Neural cell (in vitro differentiated cells): ENCODE measurements around the gene PPP1R12C.

ENCODE experiments used
- CTCF ChIP-seq: fragments of 450-650 bp; IDR thresholded peaks from 2 replicates; pipeline ENCODE4 v1.5.1; 2014; ENCODE audit warnings: antibody characterized with exemption, mild to moderate bottlenecking, moderate library complexity; ENCODE audit not compliant: poor library complexity, severe bottlenecking
- MXI1 ChIP-seq: fragments of 450-650 bp; conservative IDR thresholded peaks from 2 replicates; pipeline ENCODE4 v1.6.1; 2014; ENCODE audit warnings: antibody characterized with exemption, mild to moderate bottlenecking; ENCODE audit not compliant: poor library complexity, severe bottlenecking
- POLR2AphosphoS5 ChIP-seq: IDR thresholded peaks from 2 replicates; pipeline ENCODE4 v1.6.1; 2012
- RAD21 ChIP-seq: fragments of 450-650 bp; conservative IDR thresholded peaks from 2 replicates; pipeline ENCODE4 v1.6.1; 2014; ENCODE audit warnings: antibody characterized with exemption, mild to moderate bottlenecking, moderate library complexity
- REST ChIP-seq: IDR thresholded peaks from 2 replicates; pipeline ENCODE4 v1.6.1; 2012; ENCODE audit warnings: borderline replicate concordance
- SMC3 ChIP-seq: fragments of 450-650 bp; conservative IDR thresholded peaks from 2 replicates; pipeline ENCODE4 v1.6.1; 2014; ENCODE audit warnings: antibody characterized with exemption, mild to moderate bottlenecking, moderate library complexity; ENCODE audit not compliant: poor library complexity

GRCh38 chr19:55047951-55048350 is 69.5 kb downstream of the PPP1R12C start:
- TF ChIP-seq REST (no peak), CTCF (no peak), SMC3 (no peak), POLR2AphosphoS5 (no peak), RAD21 (no peak), MXI1 (no peak)
